ENCODE data around the gene NRL. TPM values are rescaled to one million over a fixed set of nuclear protein-coding genes. Genes with fewer than 3 reads are reported as not detected.
"Not testable (repeated sequence)": the region's sequence is repeated elsewhere in the genome, so short reads cannot be mapped to it uniquely, and the experiment has no call there.

NRL gene
- total RNA-seq, 2 experiments from 2014 or later = 2.1 to 2.4 TPM

DNA sequence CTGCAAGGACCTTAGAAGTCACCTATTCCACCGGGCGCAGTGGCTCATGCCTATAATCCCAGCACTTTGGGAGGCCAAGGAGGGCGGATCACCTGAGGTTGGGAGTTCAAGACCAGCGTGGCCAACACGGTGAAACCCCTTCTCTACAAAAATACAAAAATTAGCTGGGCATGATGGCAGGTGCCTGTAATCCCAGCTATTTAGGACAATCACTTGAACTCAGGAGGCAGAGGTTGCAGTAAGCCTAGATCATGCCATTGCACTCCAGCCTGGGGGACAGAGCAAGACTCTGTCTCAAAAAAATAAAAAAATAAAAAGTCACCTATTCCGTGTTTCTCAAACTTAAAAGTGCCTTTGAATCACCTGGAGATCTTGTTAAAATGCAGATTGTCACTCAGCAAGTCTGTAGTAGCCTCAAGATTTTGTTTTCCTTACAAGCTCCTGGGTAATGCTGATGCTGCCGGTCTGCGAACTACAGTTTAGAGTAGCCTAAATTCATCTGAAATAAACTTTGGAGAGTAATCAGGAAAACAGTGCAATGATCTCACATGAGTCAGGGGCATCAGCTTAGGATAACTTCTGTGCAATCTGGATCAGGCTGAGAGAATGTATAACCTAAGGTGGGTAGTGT lies 9.0 kb downstream of the NRL start:
- ChIA-PET CTCF (interaction anchor here (1.1 to 9.8 kb wide), 4 partner anchors 12 to 98 kb away, joined by 3 to 254 read pairs (median 86); partner anchors contain the start of genes IRF9 and PCK2), POLR2A (interaction anchor here (1.2 to 8.2 kb wide), 7 partner anchors 8 to 55 kb away, joined by 3 to 149 read pairs (median 15); partner anchors contain the start of genes DCAF11, EMC9, IRF9 and NRL)
- peaks cover 38% of the 10 kb centered on the region for H3K4me1 Mint-ChIP-seq
- H3K27me3 Mint-ChIP-seq, H3K27ac Mint-ChIP-seq, DNase-seq, H3K4me3 Mint-ChIP-seq, H3K9me3 Mint-ChIP-seq: not testable (repeated sequence)
- peaks cover 36% of the 10 kb centered on the region for H3K36me3 Mint-ChIP-seq (ENCODE audit: low read depth)

DNA sequence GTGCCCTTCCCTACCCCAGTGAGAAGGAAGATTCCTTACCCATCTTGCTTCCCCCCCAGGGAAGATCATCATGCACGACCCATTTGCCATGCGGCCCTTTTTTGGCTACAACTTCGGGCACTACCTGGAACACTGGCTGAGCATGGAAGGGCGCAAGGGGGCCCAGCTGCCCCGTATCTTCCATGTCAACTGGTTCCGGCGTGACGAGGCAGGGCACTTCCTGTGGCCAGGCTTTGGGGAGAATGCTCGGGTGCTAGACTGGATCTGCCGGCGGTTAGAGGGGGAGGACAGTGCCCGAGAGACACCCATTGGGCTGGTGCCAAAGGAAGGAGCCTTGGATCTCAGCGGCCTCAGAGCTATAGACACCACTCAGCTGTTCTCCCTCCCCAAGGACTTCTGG lies 11.3 kb downstream of the NRL start:
- Mint-ChIP-seq H3K36me3 (ENCODE audit: low read depth) (peaks cover 56% of the 10 kb centered on the region), H3K27ac (no peak overlapping the region), H3K4me1 (peaks cover 24% of the 10 kb centered on the region), H3K4me3 (no peak overlapping the region), H3K9me3 (no peaks in the 10 kb centered on the region), H3K27me3 (no peaks in the 10 kb centered on the region)
- CTCF ChIA-PET = interaction anchor here (9.8 kb wide), 1 partner anchor 10 kb away, joined by 254 read pairs; the partner anchor contains the start of gene PCK2
- POLR2A ChIA-PET = interaction anchor here (1.4 to 8.2 kb wide), 3 partner anchors 8 to 43 kb away, joined by 3 to 149 read pairs (median 15); partner anchors contain the start of genes DCAF11, NRL, PCK2 and PSME2
- DNase-seq = no peak

DNA sequence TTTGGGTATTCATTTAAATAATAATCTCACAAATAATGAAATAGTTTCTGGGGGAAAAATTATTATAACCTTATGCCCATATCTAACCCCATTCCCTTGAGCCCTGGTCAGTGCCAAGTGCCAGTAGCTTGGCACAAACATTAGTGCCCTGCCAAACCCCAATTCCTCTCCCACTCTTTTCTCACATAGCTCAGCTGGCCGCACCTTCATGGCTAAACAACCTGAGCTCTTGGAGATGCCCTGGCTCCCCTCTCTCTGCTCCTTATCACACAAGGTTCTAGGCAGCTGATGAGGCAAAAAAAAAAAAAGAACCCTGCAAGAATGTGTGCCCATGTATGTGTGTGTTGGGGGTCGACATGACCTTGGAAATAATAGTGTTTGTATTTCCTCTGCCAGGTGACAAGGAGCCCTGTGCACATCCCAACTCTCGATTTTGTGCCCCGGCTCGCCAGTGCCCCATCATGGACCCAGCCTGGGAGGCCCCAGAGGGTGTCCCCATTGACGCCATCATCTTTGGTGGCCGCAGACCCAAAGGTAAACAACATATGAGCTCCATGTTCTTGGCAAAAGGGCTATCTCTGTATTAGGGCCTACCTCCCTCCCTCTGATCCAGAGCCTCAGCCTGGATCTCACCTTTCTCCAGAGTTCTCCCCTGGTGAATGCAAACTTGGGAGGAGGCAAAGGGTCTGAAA lies 12.2 kb downstream of the NRL start:
- Mint-ChIP-seq H3K9me3 (no peaks in the 10 kb centered on the region), H3K36me3 (ENCODE audit: low read depth) (peaks cover 62% of the 10 kb centered on the region), H3K4me3 (no peak overlapping the region), H3K4me1 (peaks cover 18% of the 10 kb centered on the region), H3K27me3 (no peaks in the 10 kb centered on the region), H3K27ac (no peak overlapping the region)
- ChIA-PET POLR2A (interaction anchor here (1.0 to 2.8 kb wide), 4 partner anchors 12 to 59 kb away, joined by 3 to 15 read pairs (median 4); partner anchors contain the start of genes DCAF11, IRF9, NRL and PSME2), CTCF (interaction anchor here (0.7 to 9.8 kb wide), 3 partner anchors 9 to 17 kb away, joined by 3 to 254 read pairs (median 3); partner anchors contain the start of gene PCK2)
- no peak for DNase-seq

DNA sequence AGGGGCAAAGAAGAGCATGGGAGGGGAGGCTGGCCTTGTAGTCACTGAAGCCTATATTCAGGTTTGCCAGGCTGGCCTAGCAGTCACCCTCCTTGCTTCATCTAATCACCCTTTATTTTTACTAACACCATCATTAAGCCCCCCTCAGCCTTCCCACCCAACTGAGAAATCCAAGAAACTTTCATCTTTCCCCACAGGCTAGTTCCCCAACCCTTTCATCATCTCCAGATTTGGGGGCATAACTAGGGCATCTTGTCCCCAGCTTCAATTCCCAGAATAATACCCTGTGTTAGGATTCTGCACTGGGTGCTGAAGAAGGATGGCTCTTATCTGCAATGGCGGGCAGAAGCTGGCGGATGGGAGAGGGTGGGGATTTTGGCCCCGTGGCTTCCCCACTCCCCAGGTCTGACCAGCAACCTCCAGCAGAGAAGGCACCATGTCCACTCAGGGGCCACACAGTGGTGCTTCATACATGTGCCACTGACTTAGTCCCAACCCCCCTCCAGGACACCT lies 13.7 kb downstream of the NRL start:
- H3K4me3 Mint-ChIP-seq = no peak overlapping the region
- H3K4me1 Mint-ChIP-seq = peaks cover 15% of the 10 kb centered on the region
- H3K36me3 Mint-ChIP-seq (ENCODE audit: low read depth) = peaks cover 70% of the 10 kb centered on the region
- DNase-seq = no peak
- no peaks in the 10 kb centered on the region for H3K9me3 Mint-ChIP-seq
- ChIA-PET CTCF (interaction anchor here (1.5 kb wide), 1 partner anchor 10 kb away, joined by 3 read pairs; no protein-coding TSS in a partner anchor), POLR2A (interaction anchor here (1.5 to 2.8 kb wide), 2 partner anchors 13 to 60 kb away, joined by 4 to 15 read pairs; partner anchors contain the start of genes DCAF11, IRF9 and NRL)
- no peak overlapping the region for H3K27ac Mint-ChIP-seq
- H3K27me3 Mint-ChIP-seq = no peaks in the 10 kb centered on the region

DNA sequence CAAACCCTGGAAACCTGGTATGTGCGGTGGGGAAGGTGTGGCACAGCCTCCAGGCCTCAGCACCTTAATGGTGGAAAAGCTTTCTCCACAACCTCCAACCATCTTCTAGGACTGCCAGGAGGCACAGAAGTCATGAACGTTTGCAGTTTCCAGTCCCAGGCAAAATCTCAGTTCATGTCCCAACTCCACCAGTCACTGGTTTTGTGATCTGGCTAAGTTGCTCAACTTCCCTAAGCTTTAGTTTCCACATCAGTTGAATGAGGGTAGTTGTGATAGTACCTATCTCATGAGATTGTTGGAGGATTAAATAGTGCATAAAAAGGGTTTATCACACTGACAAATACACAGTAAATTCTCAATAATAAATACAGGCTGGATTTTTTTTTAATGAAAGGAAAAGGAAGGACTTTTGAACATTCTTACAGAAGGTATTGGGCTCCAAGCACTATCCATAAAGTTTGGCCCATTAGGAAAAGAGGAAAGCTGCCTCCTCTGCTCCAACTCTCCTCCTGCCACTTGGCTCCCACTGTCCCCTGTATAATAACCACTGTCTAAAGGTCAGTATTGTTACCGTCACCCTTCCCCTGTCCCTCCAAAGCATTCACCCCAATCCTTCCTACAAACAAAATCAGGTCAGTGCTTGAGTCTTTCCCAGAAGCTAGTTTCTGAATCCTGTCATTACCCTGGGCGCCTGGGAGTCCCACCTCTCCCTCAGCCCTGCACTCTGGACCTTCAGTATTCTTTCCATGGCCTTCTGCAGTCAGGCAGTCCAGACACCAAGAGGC lies 14.4 kb downstream of the NRL start:
- no peak for DNase-seq
- no peaks in the 10 kb centered on the region for H3K27me3 Mint-ChIP-seq
- peaks cover 75% of the 10 kb centered on the region for H3K36me3 Mint-ChIP-seq (ENCODE audit: low read depth)
- no peak overlapping the region for H3K27ac Mint-ChIP-seq
- H3K4me3 Mint-ChIP-seq = no peak overlapping the region
- ChIA-PET CTCF (interaction anchor here (1.5 kb wide), 1 partner anchor 9 kb away, joined by 3 read pairs; no protein-coding TSS in a partner anchor), POLR2A (interaction anchor here (0.6 to 1.5 kb wide), 2 partner anchors 8 to 61 kb away, joined by 3 to 4 read pairs; partner anchors contain the start of gene IRF9)
- peaks cover 17% of the 10 kb centered on the region for H3K4me1 Mint-ChIP-seq
- no peaks in the 10 kb centered on the region for H3K9me3 Mint-ChIP-seq

DNA sequence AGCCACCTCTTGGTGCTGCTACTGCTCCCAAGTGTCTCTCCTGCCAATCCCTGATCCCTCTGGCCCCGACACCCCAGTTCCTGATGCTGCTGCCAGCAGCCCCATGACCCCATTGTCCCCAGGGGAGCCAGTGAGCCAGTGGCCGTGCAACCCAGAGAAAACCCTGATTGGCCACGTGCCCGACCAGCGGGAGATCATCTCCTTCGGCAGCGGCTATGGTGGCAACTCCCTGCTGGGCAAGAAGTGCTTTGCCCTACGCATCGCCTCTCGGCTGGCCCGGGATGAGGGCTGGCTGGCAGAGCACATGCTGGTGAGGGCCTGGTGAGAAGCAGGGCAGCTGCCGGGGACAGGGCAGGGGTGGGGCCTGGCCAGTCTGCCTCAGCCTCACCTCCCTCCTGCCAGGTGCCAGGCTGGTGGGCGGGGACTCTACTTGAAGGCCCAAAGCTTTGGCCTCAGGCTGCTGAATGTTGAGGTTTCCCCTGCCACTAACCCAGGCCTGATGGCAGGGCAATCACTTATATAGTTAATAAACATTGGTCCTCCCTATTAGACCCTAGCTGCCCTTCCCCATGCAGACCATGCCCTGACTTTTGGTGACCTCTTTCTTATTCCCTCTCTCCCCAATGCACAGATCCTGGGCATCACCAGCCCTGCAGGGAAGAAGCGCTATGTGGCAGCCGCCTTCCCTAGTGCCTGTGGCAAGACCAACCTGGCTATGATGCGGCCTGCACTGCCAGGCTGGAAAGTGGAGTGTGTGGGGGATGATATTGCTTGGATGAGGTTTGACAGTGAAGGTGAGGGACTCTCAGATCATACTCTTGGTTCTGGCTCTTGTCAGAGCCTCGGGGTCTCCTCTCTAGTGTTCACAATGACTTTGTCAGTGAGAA lies 15.6 kb downstream of the NRL start:
- H3K4me3 Mint-ChIP-seq = no peak overlapping the region
- H3K27ac Mint-ChIP-seq = peak overlapping the region; percentile 3
- POLR2A ChIA-PET = interaction anchor here (0.6 to 10.0 kb wide), 3 partner anchors 8 to 58 kb away, joined by 3 to 149 read pairs (median 145); partner anchors contain the start of genes DCAF11 and NRL
- no peaks in the 10 kb centered on the region for H3K27me3 Mint-ChIP-seq
- DNase-seq = no peak
- H3K9me3 Mint-ChIP-seq = no peaks in the 10 kb centered on the region
- H3K36me3 Mint-ChIP-seq (ENCODE audit: low read depth) = peaks cover 72% of the 10 kb centered on the region
- CTCF ChIA-PET = interaction anchor here (1.9 to 12.0 kb wide), 2 partner anchors 7 to 41 kb away, joined by 7 to 254 read pairs; no protein-coding TSS in a partner anchor
- H3K4me1 Mint-ChIP-seq = peaks cover 18% of the 10 kb centered on the region

DNA sequence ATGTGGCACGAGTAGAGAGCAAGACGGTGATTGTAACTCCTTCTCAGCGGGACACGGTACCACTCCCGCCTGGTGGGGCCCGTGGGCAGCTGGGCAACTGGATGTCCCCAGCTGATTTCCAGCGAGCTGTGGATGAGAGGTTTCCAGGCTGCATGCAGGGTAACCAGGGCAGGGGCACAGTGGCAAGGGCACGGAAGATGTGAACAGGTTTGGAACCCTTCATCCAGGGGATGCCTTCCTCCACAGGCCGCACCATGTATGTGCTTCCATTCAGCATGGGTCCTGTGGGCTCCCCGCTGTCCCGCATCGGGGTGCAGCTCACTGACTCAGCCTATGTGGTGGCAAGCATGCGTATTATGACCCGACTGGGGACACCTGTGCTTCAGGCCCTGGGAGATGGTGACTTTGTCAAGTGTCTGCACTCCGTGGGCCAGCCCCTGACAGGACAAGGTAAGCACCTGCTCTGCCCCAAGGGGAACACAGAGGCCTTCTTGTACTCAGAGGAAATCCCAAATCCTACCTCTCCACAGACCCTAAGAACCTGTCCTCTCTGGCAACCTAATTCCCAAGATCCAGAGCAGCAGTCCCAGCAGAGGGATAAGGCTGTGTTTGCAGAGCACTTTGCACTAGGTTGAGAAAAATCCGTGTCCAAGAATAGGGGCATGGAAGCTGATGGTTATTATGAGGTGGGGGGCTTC lies 16.4 kb downstream of the NRL start:
- ChIA-PET POLR2A (interaction anchor here (0.6 to 10.0 kb wide), 4 partner anchors 9 to 58 kb away, joined by 3 to 149 read pairs (median 75); partner anchors contain the start of genes DCAF11 and NRL), CTCF (interaction anchor here (1.9 to 12.0 kb wide), 2 partner anchors 8 to 40 kb away, joined by 7 to 254 read pairs; no protein-coding TSS in a partner anchor)
- peaks cover 22% of the 10 kb centered on the region for H3K4me1 Mint-ChIP-seq
- no peaks in the 10 kb centered on the region for H3K9me3 Mint-ChIP-seq
- no peak overlapping the region for H3K27ac Mint-ChIP-seq
- no peak for DNase-seq
- no peak overlapping the region for H3K4me3 Mint-ChIP-seq
- no peaks in the 10 kb centered on the region for H3K27me3 Mint-ChIP-seq
- peaks cover 65% of the 10 kb centered on the region for H3K36me3 Mint-ChIP-seq (ENCODE audit: low read depth)

DNA sequence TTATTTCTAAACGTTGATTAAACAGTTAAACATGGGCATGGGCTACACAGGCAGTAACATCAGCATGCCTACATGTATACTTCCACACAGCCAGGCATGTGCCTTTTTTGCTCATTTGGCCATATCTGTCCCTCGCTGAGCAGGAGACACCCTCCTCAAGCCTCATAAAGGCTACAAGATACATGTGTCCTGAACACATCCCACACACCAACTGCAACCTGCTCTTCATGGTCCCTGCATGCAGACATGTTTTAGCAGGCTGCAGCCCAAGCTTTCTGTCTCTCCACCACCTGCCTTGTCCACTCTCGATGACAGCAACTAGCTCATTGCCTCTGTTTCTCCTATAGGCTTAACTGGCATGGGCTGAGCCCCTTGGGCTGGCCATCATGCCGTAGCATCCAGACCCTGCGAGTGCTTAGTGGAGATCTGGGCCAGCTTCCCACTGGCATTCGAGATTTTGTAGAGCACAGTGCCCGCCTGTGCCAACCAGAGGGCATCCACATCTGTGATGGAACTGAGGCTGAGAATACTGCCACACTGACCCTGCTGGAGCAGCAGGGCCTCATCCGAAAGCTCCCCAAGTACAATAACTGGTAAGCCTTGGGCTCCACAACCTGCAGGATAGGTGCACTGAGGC lies 18.1 kb downstream of the NRL start:
- H3K27ac Mint-ChIP-seq = peak overlapping the region; percentile 62
- ChIA-PET POLR2A (interaction anchor here (2.9 to 10.0 kb wide), 6 partner anchors 11 to 64 kb away, joined by 12 to 149 read pairs (median 78); partner anchors contain the start of genes DCAF11, EMC9, IRF9 and NRL), CTCF (interaction anchor here (1.2 to 12.0 kb wide), 6 partner anchors 10 to 200 kb away, joined by 3 to 254 read pairs (median 60); partner anchors contain the start of genes DCAF11 and NRL)
- peaks cover 52% of the 10 kb centered on the region for H3K36me3 Mint-ChIP-seq (ENCODE audit: low read depth)
- H3K27me3 Mint-ChIP-seq = no peaks in the 10 kb centered on the region
- no peaks in the 10 kb centered on the region for H3K9me3 Mint-ChIP-seq
- H3K4me1 Mint-ChIP-seq = peaks cover 35% of the 10 kb centered on the region
- peak overlapping the region; percentile 46 for H3K4me3 Mint-ChIP-seq
- DNase-seq = no peak

DNA sequence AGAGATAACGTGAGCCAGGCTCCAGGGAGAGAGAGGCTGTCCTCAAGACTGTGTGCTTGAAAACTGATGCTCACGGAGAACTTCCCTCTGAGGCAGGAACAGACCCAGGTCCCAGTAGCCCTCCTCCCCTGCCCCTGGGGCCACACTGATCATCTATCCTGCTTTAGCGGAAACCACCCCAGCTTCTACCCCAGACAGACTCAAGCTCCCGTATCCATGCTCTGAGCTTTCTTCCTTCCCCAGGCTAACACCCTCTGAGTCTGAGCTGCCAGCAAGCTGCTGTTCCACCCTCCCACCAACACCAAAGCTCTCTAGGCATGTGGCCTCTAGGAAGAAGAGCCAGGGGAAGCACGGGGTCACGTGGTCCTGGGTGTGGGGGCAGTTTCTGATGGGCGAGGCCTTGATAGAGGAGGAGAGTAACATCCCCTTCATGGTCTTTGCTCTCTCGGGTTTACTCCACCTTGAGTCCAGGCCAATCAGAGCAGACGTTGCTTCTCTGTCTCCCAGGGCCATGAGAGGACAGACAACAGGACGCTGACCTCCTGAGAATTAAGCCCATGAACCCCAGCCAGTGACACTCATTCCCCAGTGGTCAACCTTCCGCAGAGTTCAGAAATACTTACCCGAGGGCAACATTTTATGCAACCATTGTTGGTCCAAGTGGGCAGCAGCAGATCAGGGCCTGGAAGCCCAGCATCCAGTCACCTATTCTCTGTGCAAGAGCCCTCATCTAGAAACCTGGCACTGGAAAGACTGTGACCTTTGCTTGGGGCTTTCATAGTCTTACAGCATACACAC lies 19.3 kb downstream of the NRL start:
- Mint-ChIP-seq H3K9me3 (no peaks in the 10 kb centered on the region), H3K27me3 (no peaks in the 10 kb centered on the region), H3K4me1 (peaks cover 37% of the 10 kb centered on the region), H3K36me3 (ENCODE audit: low read depth) (peaks cover 44% of the 10 kb centered on the region), H3K4me3 (peak overlapping the region; percentile 100), H3K27ac (peak overlapping the region; percentile 96)
- DNase-seq = peak; percentile 69
- POLR2A ChIA-PET = interaction anchor here (0.6 to 10.0 kb wide), 23 partner anchors 10 to 528 kb away, joined by 3 to 149 read pairs (median 7); partner anchors contain the start of genes AP1G2, CARMIL3, CHMP4A and DCAF11
- CTCF ChIA-PET = interaction anchor here (0.7 to 12.0 kb wide), 13 partner anchors 11 to 336 kb away, joined by 3 to 254 read pairs (median 6); partner anchors contain the start of genes CHMP4A, DCAF11, EMC9 and IRF9
